GM21381 (cell line): Measurements from ENCODE around the gene NKPD1.
A peak's percentile ranks its signal among the peaks of the same experiment; 100 is the strongest.

Experiments used
- ATAC-seq: cut with Tn5 transposase; IDR thresholded peaks from one replicate; pipeline ENCODE4 v1.9.1; 2021; ENCODE audit warnings: mild to moderate bottlenecking, moderate library complexity; ENCODE audit not compliant: unreplicated experiment

NKPD1 gene

DNA sequence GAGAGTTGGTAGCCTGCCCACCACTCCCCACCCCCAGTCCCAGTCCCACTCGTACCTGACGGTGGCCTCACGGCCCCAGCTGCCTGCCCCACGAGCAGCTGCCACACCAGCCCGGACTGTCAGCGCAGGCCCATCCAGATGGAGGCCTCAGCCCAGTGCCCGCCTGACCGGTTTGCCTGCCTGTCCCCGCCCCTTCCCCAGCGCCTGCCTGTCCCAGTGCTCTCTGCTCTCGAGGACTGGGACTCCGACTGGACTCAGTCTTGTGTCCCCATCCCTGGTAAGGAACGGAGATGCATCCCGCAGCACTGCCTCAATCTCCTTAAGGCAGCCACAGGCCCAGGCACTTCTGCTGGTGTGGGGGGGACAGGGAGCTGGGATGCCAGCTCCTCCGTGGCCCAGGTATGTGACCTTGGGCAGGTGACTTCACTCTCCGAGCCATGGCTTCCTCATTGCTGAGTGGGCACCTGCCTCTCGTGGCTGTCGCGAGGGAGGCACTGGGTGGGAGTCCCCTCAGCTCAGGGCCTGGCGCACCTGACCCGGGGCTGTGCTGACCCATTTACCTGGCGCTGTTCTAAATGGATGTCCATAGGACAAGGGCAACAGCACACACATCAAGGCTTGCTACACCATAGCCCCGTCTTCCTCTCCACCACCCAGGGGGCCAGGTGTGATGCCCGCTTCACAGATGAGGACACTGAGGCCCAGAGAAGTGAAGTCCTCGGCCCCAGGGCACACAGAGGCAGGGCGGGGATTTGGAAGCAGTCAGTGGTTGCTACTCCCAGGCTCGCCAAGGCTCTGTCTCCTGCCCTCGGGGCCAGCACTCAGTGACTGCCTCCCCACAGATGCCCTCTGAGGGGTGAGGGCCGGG lies at the start of gene NKPD1:
NKPD1 (minus strand) TSS at position 113 of the 868 bp plus-strand sequence. CDS start 832 bp downstream, outside the sequence.
- no peak for ATAC-seq

DNA sequence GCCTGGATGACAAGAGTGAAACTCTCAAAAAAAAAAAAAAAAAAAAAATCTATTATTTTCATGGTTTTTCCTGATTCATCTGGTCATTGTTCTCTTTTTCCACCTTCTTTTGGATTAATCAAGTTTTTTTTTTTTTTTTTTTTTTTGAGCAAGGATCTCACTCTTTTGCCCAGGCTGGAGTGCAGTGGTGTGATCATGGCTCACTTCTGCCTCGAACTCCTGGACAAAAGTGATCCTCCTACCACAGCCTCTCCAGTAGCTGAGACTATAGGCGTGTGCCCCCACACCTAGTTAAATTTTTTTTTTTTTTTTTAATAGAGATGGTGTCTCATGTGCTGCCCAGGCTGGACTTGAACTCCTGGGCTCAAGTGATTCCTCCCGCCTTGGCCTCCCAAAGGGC lies 45.5 kb upstream of the NKPD1 start:
- no peak for ATAC-seq

- no peak for ATAC-seq
Measured at GRCh38 chr19:45205810-45206209, 45.0 kb upstream of the NKPD1 start.

DNA sequence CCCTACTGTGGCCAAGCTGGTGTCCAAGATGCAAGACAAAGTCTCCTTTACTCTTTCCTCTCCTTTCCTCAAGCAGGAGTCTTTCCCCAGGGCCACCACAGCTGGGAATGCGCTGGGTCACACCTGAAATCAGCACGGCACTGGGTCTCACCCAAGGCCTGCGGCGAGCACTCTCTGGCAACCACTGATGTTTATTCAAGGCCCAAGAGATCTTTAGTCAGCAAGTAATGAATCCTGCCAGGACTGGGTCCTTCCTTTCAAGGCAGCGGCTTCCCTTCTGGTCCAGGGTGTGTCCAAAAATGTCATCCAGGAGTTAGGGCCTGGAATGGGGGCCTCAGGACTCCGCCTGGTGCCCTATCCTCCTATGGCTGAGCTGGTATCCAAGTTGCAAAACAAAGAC lies 41.9 kb upstream of the NKPD1 start:
- ATAC-seq: no peak

DNA sequence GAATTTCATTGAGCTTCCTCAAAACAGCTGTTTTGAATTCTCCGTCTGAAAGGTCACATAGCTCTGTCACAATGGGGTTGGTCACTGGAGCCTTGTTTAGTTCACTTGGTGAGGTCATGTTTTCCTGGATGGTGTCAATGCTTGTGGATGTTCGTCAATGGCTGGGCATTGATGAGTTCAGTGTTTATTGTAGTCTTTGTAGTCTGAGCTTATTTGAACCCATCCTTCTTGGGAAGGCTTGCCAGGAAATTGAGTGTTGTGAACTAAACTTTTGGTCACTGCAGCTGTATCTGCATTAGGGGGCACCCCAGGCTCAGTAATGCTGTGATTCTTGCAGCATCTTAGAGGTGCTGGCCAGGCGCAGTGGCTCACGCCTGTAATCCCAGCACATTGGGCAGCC lies 39.8 kb upstream of the NKPD1 start:
- no peak for ATAC-seq

DNA sequence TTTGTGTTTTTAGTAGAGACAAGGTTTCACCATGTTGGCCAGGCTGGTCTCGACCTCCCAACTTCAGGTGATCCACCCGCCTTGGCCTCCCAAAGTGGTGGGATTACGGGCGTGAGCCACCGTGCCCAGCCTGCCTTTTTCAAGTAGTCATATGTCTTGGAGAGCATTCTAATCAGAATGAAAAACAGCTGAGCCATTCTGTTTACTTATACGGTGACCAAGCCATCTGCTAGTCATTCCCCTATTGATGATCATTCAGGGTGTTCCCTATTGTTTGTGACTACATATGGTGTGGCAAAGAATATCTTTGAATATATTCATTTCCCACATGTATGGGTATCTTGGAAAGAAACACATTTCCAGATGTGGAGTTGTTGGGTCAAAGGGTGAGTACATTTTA lies 35.0 kb upstream of the NKPD1 start:
- ATAC-seq: no peak

- no peak for ATAC-seq
Measured at GRCh38 chr19:45191375-45191774, 30.6 kb upstream of the NKPD1 start.

GRCh38 chr19:45189971-45190370 lies 29.2 kb upstream of the NKPD1 start:
- ATAC-seq: no peak

DNA sequence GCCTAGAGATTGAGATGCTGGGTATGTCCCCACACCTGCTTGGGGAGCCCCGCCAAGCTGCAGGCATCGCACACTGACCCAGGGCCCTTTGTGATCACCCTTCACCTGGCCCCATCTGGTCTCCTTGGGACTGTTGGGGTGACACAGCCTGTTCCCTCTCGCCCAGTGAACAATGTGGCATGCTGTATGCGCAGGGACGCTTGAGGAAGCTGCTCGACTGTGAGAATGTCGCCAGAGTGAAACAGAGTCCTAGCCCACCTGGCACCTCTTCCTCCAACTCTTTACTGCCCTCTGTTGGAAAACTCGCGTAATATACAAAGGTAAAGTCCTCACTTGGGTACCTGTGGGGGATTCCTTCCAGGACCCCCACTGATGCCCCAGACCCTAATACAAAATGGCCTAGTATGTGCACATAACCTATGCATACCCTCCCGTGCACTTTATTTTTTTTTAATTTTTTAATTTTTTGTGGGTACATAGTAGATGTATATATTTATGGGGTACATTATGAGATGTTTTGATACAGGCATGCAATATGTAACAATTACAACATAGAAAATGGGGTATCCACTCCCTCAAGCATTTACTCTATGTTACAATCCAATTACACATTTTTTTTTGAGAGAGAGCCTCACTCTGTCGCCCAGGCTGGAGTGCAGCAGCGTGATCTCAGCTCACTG lies 26.8 kb upstream of the NKPD1 start:
- no peak for ATAC-seq

GRCh38 chr19:45186509-45187334 lies 25.9 kb upstream of the NKPD1 start:
- no peak for ATAC-seq

DNA sequence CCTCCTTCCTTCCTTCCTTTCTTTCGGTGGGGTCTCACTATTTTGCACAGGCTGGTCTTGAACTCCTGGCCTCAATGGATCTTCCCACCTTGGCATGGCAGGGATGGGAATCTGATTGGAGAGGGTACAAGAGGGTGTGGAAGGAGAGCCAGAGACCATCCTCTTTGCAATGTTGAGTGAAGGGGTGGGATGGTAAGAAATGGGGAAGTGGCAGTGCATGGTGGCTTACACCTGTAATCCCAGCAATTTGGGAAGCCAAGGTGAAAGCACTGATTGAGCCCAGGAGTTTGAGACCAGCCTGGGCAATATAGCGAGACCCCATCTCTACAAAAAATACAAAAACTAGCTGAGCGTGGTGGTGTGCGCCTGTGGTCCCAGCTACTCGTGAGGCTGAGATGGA lies 23.3 kb upstream of the NKPD1 start:
- ATAC-seq: no peak

DNA sequence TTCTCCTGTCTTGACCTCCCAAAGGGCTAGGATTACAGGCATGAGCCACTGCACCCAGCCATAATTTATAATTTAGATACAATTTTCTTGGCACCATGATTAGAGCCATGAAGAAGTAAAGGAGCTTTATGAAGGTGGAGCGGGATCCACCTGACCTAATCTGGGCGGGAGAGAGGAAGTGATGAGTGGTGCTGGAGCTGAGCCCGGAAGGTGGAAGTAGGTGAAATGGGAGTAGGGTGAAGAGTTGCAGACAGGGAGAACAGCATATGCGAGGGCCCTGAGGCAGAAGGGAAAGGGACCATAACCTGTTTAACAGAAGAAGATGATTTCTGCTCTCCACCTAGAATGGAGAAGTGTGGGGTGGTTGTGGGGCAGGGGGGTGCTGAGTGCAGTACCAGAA lies 22.0 kb upstream of the NKPD1 start:
- ATAC-seq: no peak

DNA sequence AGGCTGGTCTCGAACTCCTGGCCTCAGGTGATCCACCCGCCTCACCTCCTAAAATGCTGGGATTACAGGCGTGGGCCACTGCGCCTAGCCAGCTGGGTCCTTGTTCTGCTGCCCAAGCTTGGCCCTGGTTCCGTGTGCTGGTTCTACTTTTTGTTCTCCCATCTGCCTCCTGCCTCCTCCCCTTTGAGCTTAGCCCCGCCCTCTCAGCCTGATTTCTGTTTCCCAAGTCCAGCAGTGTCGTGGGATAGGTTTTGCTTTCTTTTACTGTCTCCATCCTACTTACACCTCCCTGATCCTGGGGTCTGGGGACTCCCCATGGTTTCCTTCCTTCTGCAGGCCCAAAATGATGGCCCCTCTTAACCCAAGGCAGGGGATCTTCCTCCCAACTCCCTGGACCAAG lies 20.2 kb upstream of the NKPD1 start:
- no peak for ATAC-seq

DNA sequence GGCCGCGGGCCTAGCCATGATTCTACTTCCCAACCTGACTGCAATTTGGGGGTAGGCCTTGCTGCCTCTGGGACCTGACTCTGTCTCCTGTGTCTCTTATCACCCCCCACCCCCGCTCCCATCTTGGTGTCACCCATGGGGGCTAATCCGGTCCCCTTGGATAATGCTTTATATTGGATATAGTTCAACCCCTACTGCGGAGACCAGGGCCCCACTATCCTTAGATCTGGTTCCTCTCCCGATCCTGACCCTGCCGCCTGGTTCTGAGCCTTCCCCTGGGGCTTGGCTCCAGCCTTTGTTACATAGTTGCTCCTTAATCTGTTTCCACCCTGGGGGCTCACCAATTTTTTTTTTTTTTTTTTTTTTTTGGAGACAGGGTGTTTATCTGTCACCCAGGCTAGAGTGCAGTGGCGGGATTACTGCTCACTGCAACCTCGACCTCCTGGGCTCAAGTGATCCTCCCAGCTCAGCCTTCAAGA lies 19.1 kb upstream of the NKPD1 start:
- ATAC-seq: no peak

- peak; percentile 2 for ATAC-seq
Measured at GRCh38 chr19:45179072-45179891, 18.5 kb upstream of the NKPD1 start.

DNA sequence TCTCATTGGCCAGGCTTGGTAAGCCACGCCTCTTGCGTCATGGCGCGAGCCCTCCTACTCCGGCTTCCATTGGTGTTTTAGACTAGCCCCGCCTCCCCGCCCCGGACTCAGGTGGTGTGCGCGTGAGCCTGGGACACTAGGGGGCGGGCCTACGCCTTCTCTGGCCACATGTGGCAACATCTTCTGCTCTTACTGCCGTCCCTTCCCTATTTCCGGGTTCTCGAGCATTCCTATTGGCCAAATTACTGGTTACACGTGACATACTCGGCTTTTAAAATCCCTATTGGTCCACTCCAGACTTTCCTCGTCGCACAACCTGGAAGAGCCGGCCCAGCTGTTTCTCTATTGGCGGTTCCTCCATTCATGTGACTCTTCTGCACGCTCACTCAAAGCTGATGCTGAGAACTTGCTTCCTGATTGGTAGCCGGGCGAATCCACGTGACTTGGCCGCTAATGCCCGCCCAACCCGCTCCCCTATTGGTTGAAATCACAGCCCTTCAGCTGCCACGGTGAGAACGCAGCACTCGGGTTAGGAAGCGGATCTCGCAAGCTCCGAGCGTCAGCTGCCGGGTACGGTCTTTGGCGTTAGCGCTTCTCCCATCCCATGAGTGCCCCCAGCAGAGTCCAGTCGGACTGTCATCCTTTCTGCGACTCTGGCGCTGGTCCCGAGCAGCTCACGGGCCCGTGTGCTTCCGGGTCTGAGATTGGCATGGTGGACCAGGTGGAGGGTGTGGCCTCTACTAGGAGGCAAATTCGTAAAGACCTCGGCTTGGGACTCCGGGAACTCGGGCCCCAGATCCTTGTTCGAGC lies 17.7 kb upstream of the NKPD1 start, which contains the start of gene BLOC1S3:
BLOC1S3 (plus strand) TSS at position 523 of the 810 bp plus-strand sequence. CDS start 513 bp downstream, outside the sequence.
- ATAC-seq: peak; percentile 82

DNA sequence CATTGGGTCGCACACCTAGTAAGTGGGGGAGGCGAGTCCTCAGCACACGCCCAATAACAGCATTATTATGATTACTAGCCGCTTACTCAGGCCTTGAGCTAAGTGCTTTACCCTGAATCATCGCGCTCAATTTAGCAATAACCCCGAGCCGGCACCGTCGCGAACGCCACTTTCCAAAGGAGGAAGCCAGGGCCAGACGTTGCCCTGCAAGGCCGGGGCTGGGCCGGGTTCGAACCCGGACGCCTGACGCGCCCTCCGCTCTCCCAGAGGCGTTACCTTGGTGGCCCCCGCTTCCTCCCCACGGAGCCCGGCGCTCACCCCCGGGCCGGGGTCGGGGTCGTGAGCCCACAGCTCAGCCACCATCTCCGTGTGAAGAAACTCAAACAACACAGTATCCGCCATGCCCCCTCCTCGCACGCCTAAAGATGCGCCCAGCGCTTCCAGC lies 17.1 kb upstream of the NKPD1 start, which contains the start of gene TRAPPC6A:
TRAPPC6A (minus strand) TSS at position 421 of the 445 bp plus-strand sequence; CDS start at position 402, 19 bp downstream.
- peak; percentile 11 for ATAC-seq

GRCh38 chr19:45175515-45176345 lies 14.9 kb upstream of the NKPD1 start:
- no peak for ATAC-seq
